Spleen (tissue), 11 donors: ENCODE data around the gene CFAP20. TPM values are rescaled to one million over a fixed set of nuclear protein-coding genes. Genes with fewer than 3 reads are reported as not detected.

Experiments
- DNase-seq: peaks from one replicate; pipeline ENCODE4 v3.0.0-alpha.2; 2020
- H3K27ac ChIP-seq, 8 donors: fragments of 200-600 bp; sonication (generic) in 7 of 8; 1 replicate in 4 of 8; 2 replicates in 4 of 8; pipeline versions ENCODE4 v1.5.0 to v1.8.0; 2016 to 2021; ENCODE audit warnings: inconsistent platforms in 4 of 8, mild to moderate bottlenecking in 4 of 8, moderate library complexity in 1 of 8
- H3K27me3 ChIP-seq, 7 donors: fragments of 200-600 bp; sonication (generic) in 6 of 7; replicated peaks in 1 of 7; 1 replicate in 4 of 7; 2 replicates in 3 of 7; pipeline versions ENCODE4 v1.5.0 to v1.8.0; 2016 to 2021; ENCODE audit warnings: inconsistent platforms in 3 of 7, mild to moderate bottlenecking in 1 of 7
- H3K36me3 ChIP-seq, 6 donors: fragments of 200-600 bp; sonication (generic) in 5 of 6; 1 replicate in 4 of 6; 2 replicates in 2 of 6; pipeline versions ENCODE4 v1.5.0 to v1.8.0; 2016 to 2021; ENCODE audit warnings: inconsistent platforms in 2 of 6
- H3K4me1 ChIP-seq, 6 donors: fragments of 200-600 bp; sonication (generic) in 5 of 6; 1 replicate in 3 of 6; 2 replicates in 3 of 6; pipeline versions ENCODE4 v1.5.0 to v1.8.0; 2016 to 2021; ENCODE audit warnings: inconsistent platforms in 3 of 6
- H3K4me3 ChIP-seq, 8 donors: fragments of 200-600 bp; sonication (generic) in 7 of 8; 1 replicate in 4 of 8; 2 replicates in 4 of 8; pipeline versions ENCODE4 v1.5.0 to v1.8.0; 2016 to 2021; ENCODE audit warnings: inconsistent platforms in 4 of 8, mild to moderate bottlenecking in 4 of 8, moderate library complexity in 2 of 8
- H3K9me3 ChIP-seq, 8 donors: fragments of 200-600 bp; sonication (generic) in 7 of 8; 1 replicate in 4 of 8; 2 replicates in 4 of 8; pipeline versions ENCODE4 v1.5.0 to v1.8.0; 2016 to 2021; ENCODE audit warnings: inconsistent platforms in 4 of 8
- CTCF ChIP-seq, 11 experiments: fragments of 200-600 bp in 7 of 11; fragments of 450-650 bp in 4 of 11; sonication (generic) in 4 of 11; IDR thresholded peaks in 8 of 11; conservative IDR thresholded peaks in 3 of 11; 1 replicate in 7 of 11; 2 replicates in 4 of 11; pipeline versions ENCODE4 v1.4.0 to v1.8.0; 2016 to 2021; ENCODE audit warnings: antibody characterized with exemption in 11 of 11, inconsistent platforms in 4 of 11, mild to moderate bottlenecking in 1 of 11
- POLR2A ChIP-seq, 3 donors: fragments of 450-650 bp; IDR thresholded peaks; one replicate each; pipeline ENCODE4 v1.5.1; 2017; ENCODE audit warnings: antibody characterized with exemption in 3 of 3, mild to moderate bottlenecking in 1 of 3
- POLR2AphosphoS5 ChIP-seq, 3 donors: sonication (generic); formaldehyde crosslinking; IDR thresholded peaks; one replicate each; pipeline ENCODE4 v1.5.1; 2017; ENCODE audit warnings: antibody characterized with exemption in 3 of 3
- WGBS, 5 donors: extraction: QIAGEN DNeasy Blood & Tissue Kit in 3 of 5; methylation state at CpG; one replicate each; pipeline versions ENCODE4 v1.1.5 to v1.1.7; 2013 to 2018; 5-methylcytosine and 5-hydroxymethylcytosine counted together
- intact Hi-C: fragments of 100-400 bp; cut with DNase I; formaldehyde crosslinking; loops from one replicate; pipeline ENCODE4 v1.15.0; 2023; ENCODE audit warnings: low total_unique reads
- polyA plus RNA-seq, 3 donors: library from polyadenylated mRNA; stranded (reverse); fragments of 200-250 nt; gene quantifications; one replicate each; pipeline ENCODE4 v1.2.1, GENCODE V29; 2013
- total RNA-seq, 7 donors: library from RNA; depleted of rRNA in 3 of 7; stranded (reverse); fragments of >200 nt in 3 of 7; fragmentation: NEBNext Ultra II Directional in 4 of 7; extraction: Animal tissue kit (Norgen Biotek cat#: 25700) in 4 of 7; gene quantifications; one replicate each; pipeline versions ENCODE4 v1.1.0 to v1.2.1, GENCODE V29; 2016 to 2021
- donor health status: healthy with polysubstance abuse.
- donor health status: DM: no; HTN: no; CAD: no; lungs with moderate emphysema.
- donor health status: DM: no; HTN: no; CAD: no.
- donor health status: Bipolar disorder and iron deficiency.
- donor health status: healthy.
- donor health status: DM: no; HTN: no; CAD: no.
- donor health status: DM: yes; HTN: yes; CAD: no.

Gene CFAP20
- total and polyA plus RNA-seq, 10 donors: 12.0 to 51.3 (median 23.8) TPM

GRCh38 chr16:58125781-58126335 lies 3.3 kb downstream of the CFAP20 start:
- Histone ChIP-seq H3K27ac (peak overlapping the region in 1 of 8 donors; percentile 91), H3K27me3 (no peaks in the 10 kb centered on the region), H3K4me1 (peaks cover 42 to 88% (median 73%) of the 10 kb centered on the region in 6 donors), H3K9me3 (no peaks in the 10 kb centered on the region), H3K4me3 (no peak overlapping the region), H3K36me3 (no peaks in the 10 kb centered on the region)
- TF ChIP-seq CTCF (IDR thresholded peaks at IDR 0.05 in 8 of 11, conservative IDR thresholded peaks at IDR 0.05 in 3 of 11) (no peak), POLR2A (IDR thresholded peaks at IDR 0.05) (no peak)
- intact Hi-C loops: loop anchor here (10.0 kb wide), 1 partner anchor 69 kb away; the partner anchor contains the start of gene CSNK2A2
- no peak for DNase-seq
- WGBS, 5 donors: 56 to 74% (median 69%) methylated on average over 10 of the region's 10 CpGs

- H3K9me3 ChIP-seq: no peaks in the 10 kb centered on the region
- DNase-seq: no peak
- TF ChIP-seq POLR2A (IDR thresholded peaks at IDR 0.05) (no peak), POLR2AphosphoS5 (IDR thresholded peaks at IDR 0.05) (no peak), CTCF (IDR thresholded peaks at IDR 0.05 in 8 of 11, conservative IDR thresholded peaks at IDR 0.05 in 3 of 11) (no peak)
- 83 to 91% (median 88%) methylated on average over 4 of the region's 4 CpGs for WGBS, 5 donors
- H3K27me3 ChIP-seq: no peaks in the 10 kb centered on the region
- H3K4me1 ChIP-seq: peaks cover 42 to 93% (median 80%) of the 10 kb centered on the region in 6 donors
- no peak overlapping the region for H3K27ac ChIP-seq
- H3K4me3 ChIP-seq: no peak overlapping the region
- intact Hi-C loops: loop anchor here (10.0 kb wide), 1 partner anchor 70 kb away; the partner anchor contains the start of gene CSNK2A2
- no peaks in the 10 kb centered on the region for H3K36me3 ChIP-seq
Measured at GRCh38 chr16:58125041-58125440, 4.1 kb downstream of the CFAP20 start.

- no peak overlapping the region for H3K4me3 ChIP-seq
- peaks cover 42 to 92% (median 77%) of the 10 kb centered on the region in 6 donors for H3K4me1 ChIP-seq
- no peaks in the 10 kb centered on the region for H3K36me3 ChIP-seq
- no peaks in the 10 kb centered on the region for H3K27me3 ChIP-seq
- WGBS, 5 donors: 50 to 85% (median 61%) methylated on average over 1 of the region's 1 CpG
- intact Hi-C loops: loop anchor here (5.0 to 10.0 kb wide), 2 partner anchors 70 to 102 kb away; partner anchors contain the start of gene CSNK2A2
- no peaks in the 10 kb centered on the region for H3K9me3 ChIP-seq
- DNase-seq: no peak
- no peak for TF ChIP-seq POLR2AphosphoS5 (IDR thresholded peaks at IDR 0.05)
- no peak for TF ChIP-seq POLR2A (IDR thresholded peaks at IDR 0.05)
- TF ChIP-seq CTCF (IDR thresholded peaks at IDR 0.05 in 8 of 11, conservative IDR thresholded peaks at IDR 0.05 in 3 of 11): no peak
- H3K27ac ChIP-seq: no peak overlapping the region
Measured at GRCh38 chr16:58124601-58124915, 4.6 kb downstream of the CFAP20 start.

GRCh38 chr16:58123896-58124600 lies 5.1 kb downstream of the CFAP20 start:
- no peaks in the 10 kb centered on the region for H3K36me3 ChIP-seq
- no peaks in the 10 kb centered on the region for H3K27me3 ChIP-seq
- peak overlapping the region in 2 of 8 donors; percentile 1 to 19 for H3K27ac ChIP-seq
- intact Hi-C loops: loop anchor here (5.0 to 10.0 kb wide), 2 partner anchors 71 to 102 kb away; partner anchors contain the start of gene CSNK2A2
- TF ChIP-seq POLR2A (IDR thresholded peaks at IDR 0.05) (no peak), POLR2AphosphoS5 (IDR thresholded peaks at IDR 0.05) (no peak), CTCF (IDR thresholded peaks at IDR 0.05 in 8 of 11, conservative IDR thresholded peaks at IDR 0.05 in 3 of 11) (no peak)
- H3K4me3 ChIP-seq: no peak overlapping the region
- peaks cover 42 to 97% (median 77%) of the 10 kb centered on the region in 6 donors for H3K4me1 ChIP-seq
- DNase-seq: no peak
- 51 to 61% (median 53%) methylated on average over 8 of the region's 8 CpGs for WGBS, 5 donors
- H3K9me3 ChIP-seq: no peaks in the 10 kb centered on the region
